HEK293 (cell line): ENCODE data around the gene RPL36.

Experiments used
- BCL6B ChIP-seq: fragments of 450-650 bp; formaldehyde crosslinking; IDR thresholded peaks from 2 replicates; pipeline ENCODE4 v1.5.1; 2017; ENCODE audit warnings: missing biosample characterization, missing genetic modification characterization
- EGR2 ChIP-seq: fragments of 450-650 bp; formaldehyde crosslinking; IDR thresholded peaks from 2 replicates; pipeline ENCODE4 v1.5.1; 2016; ENCODE audit warnings: low read depth, missing biosample characterization, missing genetic modification characterization
- GLI4 ChIP-seq: fragments of 450-650 bp; formaldehyde crosslinking; IDR thresholded peaks from 2 replicates; pipeline ENCODE4 v1.5.1; 2016; ENCODE audit warnings: missing biosample characterization, missing genetic modification characterization
- HOXA7 ChIP-seq: sonication (generic); formaldehyde crosslinking; IDR thresholded peaks from 2 replicates; pipeline ENCODE4 v1.8.1; 2022; ENCODE audit warnings: missing genetic modification reagents, borderline replicate concordance
- KLF1 ChIP-seq: fragments of 450-650 bp; formaldehyde crosslinking; IDR thresholded peaks from 2 replicates; pipeline ENCODE4 v1.5.1; 2016; ENCODE audit warnings: missing biosample characterization, missing genetic modification characterization
- KLF16 ChIP-seq: fragments of 450-650 bp; formaldehyde crosslinking; IDR thresholded peaks from 2 replicates; pipeline ENCODE4 v1.5.1; 2017; ENCODE audit warnings: missing biosample characterization, missing genetic modification characterization
- REPIN1 ChIP-seq: fragments of 450-650 bp; formaldehyde crosslinking; IDR thresholded peaks from 2 replicates; pipeline ENCODE4 v1.5.1; 2017; ENCODE audit warnings: missing biosample characterization, missing genetic modification characterization, low read depth
- ZBTB11 ChIP-seq: fragments of 450-650 bp; formaldehyde crosslinking; conservative IDR thresholded peaks from 2 replicates; pipeline ENCODE4 v1.5.1; 2016; ENCODE audit warnings: low read depth, missing biosample characterization, missing genetic modification characterization
- ZBTB17 ChIP-seq: fragments of 450-650 bp; formaldehyde crosslinking; IDR thresholded peaks from 2 replicates; pipeline ENCODE4 v1.5.1; 2016; ENCODE audit warnings: missing biosample characterization, missing genetic modification characterization
- ZNF140 ChIP-seq: fragments of 450-650 bp; formaldehyde crosslinking; IDR thresholded peaks from 2 replicates; pipeline ENCODE4 v1.5.1; 2016; ENCODE audit warnings: missing biosample characterization, missing genetic modification characterization
- ZNF24 ChIP-seq: fragments of 450-650 bp; formaldehyde crosslinking; IDR thresholded peaks from 2 replicates; pipeline ENCODE4 v1.5.1; 2016; ENCODE audit warnings: missing biosample characterization, missing genetic modification characterization
- ZNF311 ChIP-seq: fragments of 450-650 bp; formaldehyde crosslinking; IDR thresholded peaks from 2 replicates; pipeline ENCODE4 v1.5.1; 2017; ENCODE audit warnings: missing biosample characterization, missing genetic modification characterization, borderline replicate concordance
- ZNF324 ChIP-seq: fragments of 450-650 bp; formaldehyde crosslinking; IDR thresholded peaks from 2 replicates; pipeline ENCODE4 v1.5.1; 2016; ENCODE audit warnings: missing biosample characterization, missing genetic modification characterization
- ZNF416 ChIP-seq: fragments of 450-650 bp; formaldehyde crosslinking; IDR thresholded peaks from 2 replicates; pipeline ENCODE4 v1.5.1; 2016; ENCODE audit warnings: missing biosample characterization, missing genetic modification characterization
- ZNF449 ChIP-seq: fragments of 450-650 bp; formaldehyde crosslinking; IDR thresholded peaks from 2 replicates; pipeline ENCODE4 v1.5.1; 2017; ENCODE audit warnings: missing biosample characterization, mild to moderate bottlenecking, missing genetic modification characterization, moderate library complexity
- ZNF510 ChIP-seq: fragments of 450-650 bp; formaldehyde crosslinking; IDR thresholded peaks from 2 replicates; pipeline ENCODE4 v1.5.1; 2018; ENCODE audit warnings: mild to moderate bottlenecking, missing genetic modification characterization, missing biosample characterization; ENCODE audit not compliant: insufficient replicate concordance
- ZNF544 ChIP-seq: fragments of 450-650 bp; formaldehyde crosslinking; IDR thresholded peaks from 2 replicates; pipeline ENCODE4 v1.5.0; 2017; ENCODE audit warnings: missing biosample characterization, missing genetic modification characterization
- ZNF561 ChIP-seq: fragments of 450-650 bp; IDR thresholded peaks from 2 replicates; pipeline ENCODE4 v1.5.1; 2018; ENCODE audit warnings: missing biosample characterization, missing genetic modification characterization, borderline replicate concordance
- ZNF623 ChIP-seq: fragments of 450-650 bp; formaldehyde crosslinking; IDR thresholded peaks from 2 replicates; pipeline ENCODE4 v1.5.1; 2016; ENCODE audit warnings: missing biosample characterization, missing genetic modification characterization
- ZNF670 ChIP-seq: fragments of 450-650 bp; formaldehyde crosslinking; IDR thresholded peaks from 2 replicates; pipeline ENCODE4 v1.5.1; 2016; ENCODE audit warnings: missing biosample characterization, missing genetic modification characterization, low read depth
- TF ChIP-seq, protein P1 (sequence below): fragments of 450-650 bp; formaldehyde crosslinking; IDR thresholded peaks from 2 replicates; pipeline ENCODE4 v1.5.1; 2016; ENCODE audit warnings: missing biosample characterization, missing genetic modification characterization

RPL36 gene

GRCh38 chr19:5690125-5690954 lies at the start of gene RPL36 (continued):
- TF ChIP-seq, protein P1, sequence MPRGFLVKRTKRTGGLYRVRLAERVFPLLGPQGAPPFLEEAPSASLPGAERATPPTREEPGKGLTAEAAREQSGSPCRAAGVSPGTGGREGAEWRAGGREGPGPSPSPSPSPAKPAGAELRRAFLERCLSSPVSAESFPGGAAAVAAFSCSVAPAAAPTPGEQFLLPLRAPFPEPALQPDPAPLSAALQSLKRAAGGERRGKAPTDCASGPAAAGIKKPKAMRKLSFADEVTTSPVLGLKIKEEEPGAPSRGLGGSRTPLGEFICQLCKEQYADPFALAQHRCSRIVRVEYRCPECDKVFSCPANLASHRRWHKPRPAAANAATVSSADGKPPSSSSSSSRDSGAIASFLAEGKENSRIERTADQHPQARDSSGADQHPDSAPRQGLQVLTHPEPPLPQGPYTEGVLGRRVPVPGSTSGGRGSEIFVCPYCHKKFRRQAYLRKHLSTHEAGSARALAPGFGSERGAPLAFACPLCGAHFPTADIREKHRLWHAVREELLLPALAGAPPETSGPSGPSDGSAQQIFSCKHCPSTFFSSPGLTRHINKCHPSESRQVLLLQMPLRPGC, result peak; percentile 63; the same call in 1 of the 2 replicates
- TF ChIP-seq ZBTB17 (tag by site-specific recombination), result peak; percentile 72
- TF ChIP-seq ZNF416 (tag by site-specific recombination), result no peak
- TF ChIP-seq ZNF324 (tag by site-specific recombination), result peak; percentile 85; the same call in 1 of the 2 replicates
- TF ChIP-seq ZNF140 (tag by site-specific recombination), result no peak
- no peak for TF ChIP-seq ZNF311 (tag by site-specific recombination)
- TF ChIP-seq ZBTB11 (tag by site-specific recombination), result peak; percentile 62
- TF ChIP-seq ZNF623 (tag by site-specific recombination), result peak; percentile 12
- no peak for TF ChIP-seq ZNF544 (tag by site-specific recombination)
- no peak for TF ChIP-seq REPIN1 (tag by site-specific recombination)
- TF ChIP-seq ZNF510, result no peak
- TF ChIP-seq HOXA7 (CRISPR knock-in tag), result no peak
- peak; percentile 74 for TF ChIP-seq KLF16 (tag by site-specific recombination)
- TF ChIP-seq ZNF670, result no peak
- TF ChIP-seq GLI4 (tag by site-specific recombination), result peak; percentile 74; the same call in 1 of the 2 replicates
- TF ChIP-seq KLF1 (tag by site-specific recombination), result peak; percentile 35
- no peak for TF ChIP-seq EGR2 (tag by site-specific recombination)
- no peak for TF ChIP-seq ZNF561 (tag by site-specific recombination)
- peak; percentile 58 for TF ChIP-seq ZNF24 (tag by site-specific recombination)
- 0 out of 2 replicates have a peak, but pooled peaks have one; percentile 14 for TF ChIP-seq ZNF449 (tag by site-specific recombination)
- no peak for TF ChIP-seq BCL6B (tag by site-specific recombination)
